Brain pericyte (primary cell): ENCODE data around the gene TMEM174.

Experiments
- DNase-seq: peaks from one replicate; pipeline ENCODE4 v3.0.0-alpha.2; 2012; ENCODE audit warnings: low read depth, low spot score

Gene TMEM174

GRCh38 chr5:73153513-73153912, 19.5 kb upstream of the TMEM174 start:
- DNase-seq = no peak

- DNase-seq = no peak
These were observed 18.6 kb upstream of the TMEM174 start for GRCh38 chr5:73154208-73155006.

GRCh38 chr5:73155271-73156222, 17.4 kb upstream of the TMEM174 start:
- DNase-seq = peak; percentile 34

- DNase-seq = no peak
These were observed 15.3 kb upstream of the TMEM174 start for GRCh38 chr5:73157414-73158303.

GRCh38 chr5:73158313-73158712, 14.7 kb upstream of the TMEM174 start:
- no peak for DNase-seq

GRCh38 chr5:73160239-73160671, 12.7 kb upstream of the TMEM174 start:
- DNase-seq = no peak

GRCh38 chr5:73170522-73170921, 2.5 kb upstream of the TMEM174 start:
- no peak for DNase-seq

- no peak for DNase-seq
These were observed 1.5 kb upstream of the TMEM174 start for GRCh38 chr5:73171495-73171894.

- DNase-seq = no peak
These were observed 1.3 kb downstream of the TMEM174 start for GRCh38 chr5:73174100-73174815.

- no peak for DNase-seq
These were observed 3.3 kb downstream of the TMEM174 start for GRCh38 chr5:73176250-73176649.

- DNase-seq = no peak
These were observed 5.3 kb downstream of the TMEM174 start for GRCh38 chr5:73178265-73178664.

GRCh38 chr5:73179730-73180129, 6.7 kb downstream of the TMEM174 start:
- DNase-seq = no peak

GRCh38 chr5:73180566-73180965, 7.6 kb downstream of the TMEM174 start:
- no peak for DNase-seq

GRCh38 chr5:73182307-73182706, 9.3 kb downstream of the TMEM174 start:
- DNase-seq = no peak

GRCh38 chr5:73183000-73183399, 10.0 kb downstream of the TMEM174 start:
- no peak for DNase-seq

- DNase-seq = no peak
These were observed 10.5 kb downstream of the TMEM174 start for GRCh38 chr5:73183481-73183891.

- no peak for DNase-seq
These were observed 14.0 kb downstream of the TMEM174 start for GRCh38 chr5:73186976-73187375.

GRCh38 chr5:73188764-73189531, 16.0 kb downstream of the TMEM174 start:
- DNase-seq = no peak

- DNase-seq = no peak
These were observed 16.9 kb downstream of the TMEM174 start for GRCh38 chr5:73189871-73190376.

GRCh38 chr5:73192370-73192769, 19.4 kb downstream of the TMEM174 start:
- DNase-seq = no peak
